Fibroblast of skin of back (primary cell): Measurements from ENCODE around the gene IFNGR1.
A peak's percentile ranks its signal among the peaks of the same experiment; 100 is the strongest.
"Not testable (repeated sequence)": the region's sequence is repeated elsewhere in the genome, so short reads cannot be mapped to it uniquely, and the experiment has no call there.

Source experiments
- DNase-seq: peaks from one replicate; pipeline ENCODE4 v3.0.0-alpha.2; 2013

IFNGR1 gene

DNA sequence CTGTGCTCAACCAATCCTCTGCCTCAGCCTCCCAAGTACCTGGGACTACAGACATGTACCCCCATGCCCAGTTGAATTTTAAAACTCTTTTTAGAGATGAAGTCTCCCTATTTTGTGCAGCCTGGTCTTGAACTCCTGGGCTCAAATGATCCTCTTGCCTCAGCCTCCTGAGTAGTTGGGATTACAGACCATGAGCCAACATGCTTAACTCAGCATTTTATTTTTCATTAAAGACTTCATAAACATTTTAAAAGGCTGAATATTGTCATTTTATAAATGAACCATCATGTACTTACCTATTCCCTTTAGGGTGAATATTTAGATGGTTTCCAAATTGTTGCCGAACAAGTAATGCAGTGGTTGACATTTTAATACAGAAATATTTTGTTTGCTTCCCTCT is 16.5 kb upstream of the IFNGR1 start:
- DNase-seq: no peak

GRCh38 chr6:137233911-137234863 is 15.0 kb upstream of the IFNGR1 start:
- DNase-seq: peak; percentile 90

- no peak for DNase-seq
These were observed 12.7 kb upstream of the IFNGR1 start for GRCh38 chr6:137231895-137232294.

DNA sequence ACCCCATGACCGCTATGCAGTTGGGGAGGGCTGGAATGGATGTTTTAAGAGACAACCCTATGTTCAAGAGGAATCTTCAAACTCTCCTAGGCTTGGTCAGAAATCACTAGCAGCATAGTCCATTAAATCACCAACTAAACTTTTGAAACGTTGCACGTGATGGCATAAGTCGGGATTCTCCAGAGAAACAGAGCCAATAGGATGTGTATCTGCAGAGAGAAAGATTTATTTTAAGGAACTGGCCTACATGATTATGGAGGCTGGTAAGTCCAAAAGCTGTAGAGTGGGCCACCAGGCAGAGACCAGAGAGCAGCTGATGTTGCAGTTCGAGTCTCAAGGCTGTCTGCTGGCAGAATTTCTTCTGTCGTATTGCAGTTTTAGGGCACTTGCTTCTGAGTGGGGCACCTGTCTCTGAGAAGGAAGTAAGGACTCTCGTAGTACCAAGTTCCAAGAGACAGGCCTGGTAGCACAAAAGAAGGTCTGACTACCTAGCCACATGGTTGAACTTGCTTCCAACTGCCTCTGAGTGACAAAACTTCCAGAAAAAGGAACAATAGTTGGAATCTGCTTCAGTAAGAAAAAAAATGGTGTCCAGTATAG is 11.9 kb upstream of the IFNGR1 start:
- DNase-seq: no peak

DNA sequence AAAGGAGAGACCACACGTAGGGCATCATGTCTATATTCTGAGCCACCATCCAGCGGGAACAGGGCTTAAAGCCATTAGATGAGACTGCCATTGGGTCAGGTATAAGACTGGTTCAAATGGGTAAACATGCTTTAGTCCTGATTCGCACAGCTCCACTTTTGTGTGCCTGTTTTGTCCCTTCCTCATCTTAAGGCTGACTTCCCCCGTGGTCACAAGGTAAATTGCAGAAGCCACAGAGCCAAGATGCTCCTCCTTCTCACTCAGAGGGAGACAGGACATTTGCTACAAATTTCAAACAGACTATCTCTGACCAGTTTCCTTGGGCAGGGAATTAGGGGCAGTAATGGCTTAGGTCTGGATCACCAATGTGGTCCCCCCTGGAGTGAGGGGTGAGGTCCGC is 11.4 kb upstream of the IFNGR1 start:
- no peak for DNase-seq

GRCh38 chr6:137229075-137229759 is 10.0 kb upstream of the IFNGR1 start:
- DNase-seq: no peak

GRCh38 chr6:137227871-137228302 is 8.7 kb upstream of the IFNGR1 start:
- no peak for DNase-seq

DNA sequence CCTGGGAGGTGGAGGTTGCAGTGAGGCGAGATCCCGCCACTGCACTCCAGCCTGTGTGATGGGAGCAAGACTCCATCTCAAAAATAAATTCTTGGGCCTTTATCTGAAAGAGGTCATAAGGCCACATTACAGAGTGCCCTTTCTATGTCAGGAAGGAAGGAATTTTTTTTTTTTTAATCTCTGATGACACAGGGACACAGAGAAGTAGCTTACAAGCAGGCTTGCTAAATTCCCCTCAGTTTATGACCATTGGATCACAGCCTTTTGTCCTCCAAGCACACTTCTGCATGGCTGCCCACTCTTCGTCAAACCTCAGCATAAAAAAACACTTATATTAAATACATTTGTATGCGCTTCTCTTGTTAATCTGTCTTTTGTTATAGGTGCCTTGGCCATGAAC is 7.5 kb upstream of the IFNGR1 start:
- DNase-seq: no peak

DNA sequence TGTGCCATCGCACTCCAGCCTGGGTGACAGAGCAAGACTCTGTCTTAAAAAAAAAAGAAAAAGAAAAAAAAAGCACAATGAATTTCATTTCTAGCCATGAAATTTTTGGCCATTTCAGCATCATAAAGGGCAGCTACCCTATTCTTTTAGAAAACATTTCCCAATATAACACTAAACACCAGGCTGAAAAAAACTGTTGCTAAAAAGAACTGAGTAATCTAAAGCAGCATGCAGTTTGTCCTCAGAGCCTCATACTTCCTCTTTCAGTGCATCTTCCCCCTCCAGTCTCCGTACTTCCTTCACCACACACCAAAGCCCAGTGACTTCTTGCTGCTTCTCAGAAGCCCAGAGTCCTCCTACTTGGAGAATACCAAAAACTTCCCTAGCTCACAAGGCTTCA is 5.6 kb upstream of the IFNGR1 start:
- no peak for DNase-seq

GRCh38 chr6:137223370-137224131 is 4.4 kb upstream of the IFNGR1 start:
- peak; percentile 80 for DNase-seq

DNA sequence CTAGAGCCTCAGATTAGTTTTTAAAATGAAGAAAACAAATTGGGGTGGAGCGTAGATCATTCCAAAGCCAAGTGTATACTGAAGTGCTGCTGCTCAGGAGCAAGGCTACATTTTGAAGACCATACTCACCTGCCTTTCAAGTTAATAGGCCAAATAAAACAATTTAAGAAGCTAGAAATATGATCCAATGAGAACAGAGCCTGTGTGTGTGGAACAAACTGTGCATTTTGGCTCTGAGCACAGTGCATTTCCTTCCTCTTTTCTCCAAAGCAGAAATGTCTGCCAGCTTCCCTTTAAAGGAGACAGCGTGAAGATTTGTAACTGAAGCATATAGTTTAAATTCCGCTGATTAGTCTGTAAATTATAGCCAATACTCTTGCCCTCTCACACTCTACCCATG is 3.2 kb upstream of the IFNGR1 start:
- DNase-seq: no peak

- no peak for DNase-seq
These were observed 573 bp upstream of the IFNGR1 start for GRCh38 chr6:137219664-137220252.

- DNase-seq: peak; percentile 79
These were observed 690 bp downstream of the IFNGR1 start for GRCh38 chr6:137218473-137218916.

- DNase-seq: no peak
These were observed 1.2 kb downstream of the IFNGR1 start for GRCh38 chr6:137217801-137218472.

DNA sequence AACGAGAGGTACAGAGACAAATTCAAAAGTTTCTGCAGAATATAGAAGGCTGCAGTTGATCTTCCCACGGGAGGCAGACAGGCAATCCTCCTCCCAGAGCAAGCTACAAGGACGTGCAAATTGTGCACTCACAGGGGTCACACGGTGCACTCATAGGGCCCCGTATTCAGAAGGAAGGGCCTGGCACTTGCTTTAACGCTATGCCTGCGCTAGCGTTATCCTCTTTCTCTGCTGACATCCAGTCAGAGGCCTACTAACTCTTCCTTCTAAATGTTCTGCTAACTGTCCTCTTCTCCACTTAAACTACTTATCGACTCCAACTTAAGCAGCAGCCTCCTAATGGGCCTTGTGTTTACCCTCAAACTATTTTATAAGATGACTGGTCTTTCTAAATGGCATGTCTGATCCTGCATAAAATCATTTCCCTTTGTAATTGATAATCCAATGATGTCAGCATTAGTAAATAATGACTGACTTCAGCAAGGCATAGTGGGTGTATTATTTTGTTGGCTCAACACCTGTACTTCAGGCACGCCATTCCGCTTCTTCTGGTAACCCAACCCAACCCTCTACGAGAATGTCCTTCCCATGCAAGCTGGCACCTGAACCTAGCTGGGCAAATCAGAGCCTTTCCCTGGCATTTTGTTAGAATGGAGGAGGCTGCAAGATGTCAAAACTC is 2.2 kb downstream of the IFNGR1 start:
- DNase-seq: no peak

- no peak for DNase-seq
These were observed 3.1 kb downstream of the IFNGR1 start for GRCh38 chr6:137216106-137216505.

DNA sequence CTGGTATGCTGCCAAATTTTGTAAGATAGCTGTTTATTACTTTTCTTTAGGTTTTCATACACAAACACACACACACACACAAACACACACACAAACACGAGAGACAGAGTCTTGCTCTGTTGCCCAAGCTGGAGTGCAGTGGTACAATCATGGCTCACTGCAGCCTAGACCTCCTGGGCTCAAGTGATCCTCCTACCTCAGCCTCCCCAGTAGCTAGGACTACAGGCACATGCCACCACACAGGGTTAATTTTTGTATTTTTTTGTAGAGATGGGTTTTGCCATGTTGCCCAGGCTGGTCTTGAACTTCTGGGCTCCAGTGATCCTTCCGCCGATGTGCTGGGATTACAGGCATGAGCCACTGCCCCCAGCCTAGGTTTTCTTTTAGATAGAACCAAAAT is 3.6 kb downstream of the IFNGR1 start:
- not testable (repeated sequence) for DNase-seq

GRCh38 chr6:137214931-137215330 is 4.3 kb downstream of the IFNGR1 start:
- peak; percentile 42 for DNase-seq

GRCh38 chr6:137213813-137214212 is 5.4 kb downstream of the IFNGR1 start:
- no peak for DNase-seq

DNA sequence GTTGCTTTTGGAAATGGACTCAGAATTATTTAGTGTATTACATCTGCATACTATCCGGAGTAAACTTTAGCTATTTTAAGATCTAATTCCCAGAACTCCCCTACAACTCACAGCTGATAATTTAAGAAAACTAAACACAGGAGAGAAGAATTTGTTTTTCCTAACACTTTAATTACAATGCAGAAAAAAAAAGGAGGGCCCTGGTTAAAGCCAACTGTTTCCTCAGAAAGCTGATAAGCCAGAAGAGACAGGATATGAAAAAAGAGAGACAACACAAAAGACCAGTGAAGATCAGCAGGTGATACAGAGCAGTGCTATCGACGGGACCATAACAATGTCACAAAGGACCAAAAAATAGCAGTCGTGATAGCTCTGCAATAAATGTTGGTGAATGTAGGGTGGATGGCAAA is 5.8 kb downstream of the IFNGR1 start:
- DNase-seq: no peak

GRCh38 chr6:137211910-137212309 is 7.3 kb downstream of the IFNGR1 start:
- DNase-seq: no peak
